Measurements from ENCODE around the gene PTPRA. TPM values are rescaled to one million over a fixed set of nuclear protein-coding genes. Genes with fewer than 3 reads are reported as not detected.

The PTPRA gene
- total and polyA plus RNA-seq, 2 donors (not counting 3 experiments of a cell fraction or from before 2014, with no cell fraction given): 43.2 to 53.4 TPM

GRCh38 chr20:3068075-3068474 lies 194.8 kb downstream of the PTPRA start:
- no peak overlapping the region for H3K27ac ChIP-seq (ENCODE audit: insufficient read depth, low read depth, low read length)

More at GRCh38 chr20:3068075-3068474, 194.8 kb downstream of the PTPRA start:
- POLR2A ChIA-PET: interaction anchor here (0.8 kb wide), 1 partner anchor 14 kb away, joined by 3 read pairs; no protein-coding TSS in a partner anchor
- Histone ChIP-seq H3K4me1 (ENCODE audit: control insufficient read depth, extremely low read depth, insufficient read depth, low read length) (no peaks in the 10 kb centered on the region), H4K20me1 (replicated peaks; ENCODE audit: control insufficient read depth, extremely low read depth, insufficient read depth, low read length) (no peaks in the 10 kb centered on the region), H3K4me3 (replicated peaks in 1 of 3; ENCODE audit: insufficient read depth in 1 of 3, low read depth in 1 of 3, low read length in 3 of 3) (no peak overlapping the region), H3K79me2 (ENCODE audit: control insufficient read depth, insufficient read depth, low read length) (no peaks in the 10 kb centered on the region), H3K36me3 (ENCODE audit: control insufficient read depth in 2 of 2, extremely low read depth in 1 of 2, insufficient read depth in 2 of 2, low read length in 2 of 2) (no peaks in the 10 kb centered on the region), H3K27me3 (ENCODE audit: control insufficient read depth in 2 of 2, insufficient read depth in 2 of 2, low read length in 2 of 2) (peaks cover 1 to 7% of the 10 kb centered on the region in 2 experiments), H3K9me1 (replicated peaks; ENCODE audit: control insufficient read depth, extremely low read depth, insufficient read depth, low read length) (no peaks in the 10 kb centered on the region), H3K4me2 (ENCODE audit: insufficient read depth, low read length) (no peak overlapping the region), H3K9me3 (replicated peaks; ENCODE audit: control insufficient read depth, insufficient read depth, low read length) (no peaks in the 10 kb centered on the region), H3K9ac (replicated peaks; ENCODE audit: extremely low read depth, insufficient read depth, low read length) (no peak overlapping the region), H2AFZ (ENCODE audit: low read depth, low read length) (no peak overlapping the region)
- TF ChIP-seq FOS (IDR thresholded peaks at IDR 0.05; ENCODE audit: borderline replicate concordance, insufficient read depth, low read length): no peak
- no peak for TF ChIP-seq GATA2 (IDR thresholded peaks at IDR 0.05; ENCODE audit: insufficient read depth, insufficient read length, low read depth, low read length)
- TF ChIP-seq EZH2 (IDR thresholded peaks at IDR 0.05; ENCODE audit: borderline replicate concordance, low read depth, low read length, severe bottlenecking): no peak
- TF ChIP-seq CTCF (IDR thresholded peaks at IDR 0.05; ENCODE audit: extremely low read depth in 1 of 2, insufficient read depth in 1 of 2, low read depth in 1 of 2, low read length in 2 of 2): no peak
- no peak for TF ChIP-seq MYC (IDR thresholded peaks at IDR 0.05; ENCODE audit: low read depth, low read length)
- TF ChIP-seq POLR2AphosphoS5 (IDR thresholded peaks at IDR 0.05; ENCODE audit: insufficient read depth, low read depth, low read length): no peak
- no peak for TF ChIP-seq JUN (IDR thresholded peaks at IDR 0.05; ENCODE audit: borderline replicate concordance, insufficient read depth, insufficient read length, low read depth)
- CTCF ChIA-PET: interaction anchor here (1.2 to 3.3 kb wide), 2 partner anchors 10 to 15 kb away, joined by 4 to 11 read pairs; no protein-coding TSS in a partner anchor
- dilution Hi-C loops (cut with MboI; ENCODE audit: extremely low pct_ligation_motif_present, low sequenced_read_pairs): no loop called here
- no peak for FAIRE-seq
- no peak for DNase-seq (ENCODE audit: low read depth, low spot score)
- no TSS peak for BruUV-seq (replicated peaks)
- intact Hi-C loops (cut with micrococcal nuclease): no loop called here

Measured in endothelial cell of umbilical vein (primary cell).